Aorta (tissue), 5 donors: ENCODE data around the gene HDHD3. TPM values are rescaled to one million over a fixed set of nuclear protein-coding genes. Genes with fewer than 3 reads are reported as not detected.

ENCODE experiments used
- ATAC-seq: fragments of 200-7000 bp; cut with Tn5 transposase; one replicate; pipeline ENCODE4 v1.9.1; 2022; ENCODE audit warnings: moderate library complexity; ENCODE audit not compliant: low FRiP score
- DNase-seq, 2 donors: peaks; one replicate each; pipeline ENCODE4 v3.0.0-alpha.2; 2020
- H3K27ac ChIP-seq, 2 donors: one replicate each; pipeline ENCODE4 v1.5.1; 2013; ENCODE audit warnings: low read length in 2 of 2, mild to moderate bottlenecking in 2 of 2, moderate library complexity in 2 of 2, control low read depth in 1 of 2, inconsistent platforms in 1 of 2, low read depth in 1 of 2
- H3K27me3 ChIP-seq, 2 donors: one replicate each; pipeline ENCODE4 v1.6.1; 2013; ENCODE audit warnings: control low read depth in 1 of 2, low read length in 1 of 2, mild to moderate bottlenecking in 1 of 2, moderate library complexity in 1 of 2; ENCODE audit not compliant: insufficient read depth in 2 of 2, control insufficient read depth in 1 of 2
- H3K36me3 ChIP-seq, 2 donors: one replicate each; pipeline ENCODE4 v1.6.1; 2013; ENCODE audit warnings: control low read depth in 1 of 2, low read length in 1 of 2, mild to moderate bottlenecking in 1 of 2; ENCODE audit not compliant: insufficient read depth in 2 of 2, control insufficient read depth in 1 of 2
- H3K4me1 ChIP-seq, 2 donors: one replicate each; pipeline ENCODE4 v1.6.1; 2013; ENCODE audit warnings: low read length in 2 of 2, control low read depth in 1 of 2, mild to moderate bottlenecking in 1 of 2, moderate library complexity in 1 of 2; ENCODE audit not compliant: insufficient read depth in 2 of 2, control insufficient read depth in 1 of 2
- H3K4me3 ChIP-seq, 2 donors: one replicate each; pipeline ENCODE4 v1.5.1; 2013; ENCODE audit warnings: low read length in 2 of 2, control low read depth in 1 of 2, mild to moderate bottlenecking in 1 of 2
- H3K9me3 ChIP-seq: one replicate; pipeline ENCODE4 v1.6.1; 2013; ENCODE audit warnings: mild to moderate bottlenecking, low read length; ENCODE audit not compliant: control insufficient read depth
- WGBS, 2 donors: extraction: QIAGEN DNeasy Blood & Tissue Kit; methylation state at CpG; one replicate each; pipeline ENCODE4 v1.1.7; 2013; 5-methylcytosine and 5-hydroxymethylcytosine counted together
- intact Hi-C, 2 donors: fragments of 100-400 bp; cut with DNase I; formaldehyde crosslinking; loops; one replicate each; pipeline versions ENCODE4 v1.14.2 to v1.15.0; 2022
- polyA plus RNA-seq, 2 donors: library from polyadenylated mRNA; stranded (reverse); fragments of 200-250 nt; gene quantifications; one replicate each; pipeline ENCODE4 v1.2.3, GENCODE V29; 2013
- total RNA-seq, 2 donors: library from RNA; stranded (reverse); fragmentation: NEBNext Ultra II Directional; extraction: Animal tissue kit (Norgen Biotek cat#: 25700); gene quantifications; one replicate each; pipeline ENCODE4 v1.2.1, GENCODE V29; 2021
- donor health status: healthy with polysubstance abuse.
- donor health status: Bipolar disorder and iron deficiency.
- donor health status: DM: no; HTN: no; CAD: no.
- donor health status: DM: no; HTN: no; CAD: no.
- donor health status: DM: yes; HTN: yes; CAD: no.

Gene HDHD3
- total and polyA plus RNA-seq, 4 donors = 8.2 to 23.7 (median 17.6) TPM

- 92% methylated on average over 2 of the region's 2 CpGs for WGBS, 2 donors
- intact Hi-C loops = no loop called here
- no peak for DNase-seq
- ATAC-seq = no peak
- H3K4me3 ChIP-seq = no peak overlapping the region
- no peaks in the 10 kb centered on the region for H3K27me3 ChIP-seq
- H3K27ac ChIP-seq = no peak overlapping the region
- H3K9me3 ChIP-seq = no peaks in the 10 kb centered on the region
- H3K36me3 ChIP-seq = peaks cover 0 to 1% of the 10 kb centered on the region in 2 donors
- H3K4me1 ChIP-seq = peaks cover 0 to 2% of the 10 kb centered on the region in 2 donors
These were observed 39.1 kb downstream of the HDHD3 start for GRCh38 chr9:113337714-113338113.

GRCh38 chr9:113331780-113332179 lies 45.0 kb downstream of the HDHD3 start:
- ATAC-seq (no peak), DNase-seq (no peak)
- 47 to 67% methylated on average over 4 of the region's 4 CpGs for WGBS, 2 donors
- Histone ChIP-seq H3K36me3 (peaks cover 0 to 1% of the 10 kb centered on the region in 2 donors), H3K4me3 (no peak overlapping the region), H3K9me3 (no peaks in the 10 kb centered on the region), H3K4me1 (no peaks in the 10 kb centered on the region), H3K27me3 (no peaks in the 10 kb centered on the region), H3K27ac (no peak overlapping the region)
- intact Hi-C loops = no loop called here

- H3K27me3 ChIP-seq = no peaks in the 10 kb centered on the region
- no peak overlapping the region for H3K4me3 ChIP-seq
- intact Hi-C loops = no loop called here
- H3K27ac ChIP-seq = no peak overlapping the region
- ATAC-seq = no peak
- no peaks in the 10 kb centered on the region for H3K4me1 ChIP-seq
- 94 to 98% methylated on average over 3 of the region's 3 CpGs for WGBS, 2 donors
- DNase-seq = no peak
- H3K36me3 ChIP-seq = no peaks in the 10 kb centered on the region
- H3K9me3 ChIP-seq = no peaks in the 10 kb centered on the region
These were observed 48.6 kb downstream of the HDHD3 start for GRCh38 chr9:113328045-113328782.

- no peak overlapping the region for H3K27ac ChIP-seq
- no peaks in the 10 kb centered on the region for H3K36me3 ChIP-seq
- no peaks in the 10 kb centered on the region for H3K4me1 ChIP-seq
- ATAC-seq = no peak
- H3K27me3 ChIP-seq = no peaks in the 10 kb centered on the region
- intact Hi-C loops = no loop called here
- H3K4me3 ChIP-seq = no peak overlapping the region
- DNase-seq = no peak
- no peaks in the 10 kb centered on the region for H3K9me3 ChIP-seq
- 95 to 96% methylated on average over 4 of the region's 4 CpGs for WGBS, 2 donors
These were observed 50.6 kb downstream of the HDHD3 start for GRCh38 chr9:113326230-113326629.

Other genes with a start within 250 kb of the HDHD3 start
- 10 to 100 TPM; 13.2 to 14.0 TPM for gene SLC31A2, start 226.0 kb downstream of the HDHD3 start, total RNA-seq
- 10 to 100 TPM in 1 of 2 donors, 1 to 10 TPM in 1; 3.1 to 11.0 TPM for gene SLC31A2, start 226.0 kb downstream of the HDHD3 start, polyA plus RNA-seq
- gene FKBP15, start 155.7 kb downstream of the HDHD3 start, total RNA-seq = 10 to 100 TPM; 26.4 to 48.3 TPM
- 10 to 100 TPM in 1 of 2 donors, 1 to 10 TPM in 1; 8.4 to 13.9 TPM for gene FKBP15, start 155.7 kb downstream of the HDHD3 start, polyA plus RNA-seq
- 10 to 100 TPM; 16.6 to 17.1 TPM for gene SLC31A1, start 155.4 kb downstream of the HDHD3 start, total RNA-seq
- gene SLC31A1, start 155.4 kb downstream of the HDHD3 start, polyA plus RNA-seq = 1 to 10 TPM; 6.0 to 9.4 TPM
- gene CDC26, start 101.4 kb downstream of the HDHD3 start, total RNA-seq = 10 to 100 TPM; 23.1 to 23.8 TPM
- gene CDC26, start 101.4 kb downstream of the HDHD3 start, polyA plus RNA-seq = 100 to 1,000 TPM in 1 of 2 donors, 10 to 100 TPM in 1; 42.1 to 134 TPM
- 10 to 100 TPM; 12.8 to 12.9 TPM for gene PRPF4, start 101.3 kb downstream of the HDHD3 start, total RNA-seq
- gene PRPF4, start 101.3 kb downstream of the HDHD3 start, polyA plus RNA-seq = 10 to 100 TPM in 1 of 2 donors, 1 to 10 TPM in 1; 8.4 to 12.0 TPM
- not detected for gene RNF183, start 73.6 kb downstream of the HDHD3 start, total RNA-seq
- not detected for gene RNF183, start 73.6 kb downstream of the HDHD3 start, polyA plus RNA-seq
- 1 to 10 TPM; 1.1 to 2.1 TPM for gene WDR31, start 36.7 kb downstream of the HDHD3 start, total RNA-seq
- gene WDR31, start 36.7 kb downstream of the HDHD3 start, polyA plus RNA-seq = 1 to 10 TPM in 1 of 2 donors, under 1 TPM in 1; 0.54 to 1.1 TPM
- under 1 TPM; 0.19 to 0.48 TPM for gene BSPRY, start 27.4 kb downstream of the HDHD3 start, total RNA-seq
- gene BSPRY, start 27.4 kb downstream of the HDHD3 start, polyA plus RNA-seq = 1 to 10 TPM in 1 of 2 donors, under 1 TPM in 1; 0.18 to 2.6 TPM
- 10 to 100 TPM; 26.3 to 40.8 TPM for gene ALAD, start 24.3 kb upstream of the HDHD3 start, total RNA-seq
- gene ALAD, start 24.3 kb upstream of the HDHD3 start, polyA plus RNA-seq = 10 to 100 TPM; 42.9 to 54.6 TPM
- gene POLE3, start 33.7 kb upstream of the HDHD3 start, total RNA-seq = 10 to 100 TPM; 23.1 to 25.2 TPM
- 10 to 100 TPM; 26.1 to 35.2 TPM for gene POLE3, start 33.7 kb upstream of the HDHD3 start, polyA plus RNA-seq
- under 1 TPM in 1 of 2 donors, not detected in 1; 0.18 TPM for gene C9orf43, start 33.8 kb upstream of the HDHD3 start, total RNA-seq
- gene C9orf43, start 33.8 kb upstream of the HDHD3 start, polyA plus RNA-seq = not detected
- gene RGS3, start 86.7 kb upstream of the HDHD3 start, total RNA-seq = 100 to 1,000 TPM; 157 to 161 TPM
- gene RGS3, start 86.7 kb upstream of the HDHD3 start, polyA plus RNA-seq = 100 to 1,000 TPM in 1 of 2 donors, 10 to 100 TPM in 1; 74.3 to 142 TPM